Stimulated activated naive CD8-positive, alpha-beta T cell treated with anti-CD3 and anti-CD28 coated beads, Interleukin-15, Interleukin-2, amounts not matched to agents 100 ng/mL and 50 ng/mL, for 24 hours (primary cell): ENCODE results near the gene TCF3.
A peak's percentile ranks its signal among the peaks of the same experiment; 100 is the strongest.

Experiments used
- H3K27ac Mint-ChIP-seq: one replicate; pipeline ENCODE4 v1.8.0; 2021; ENCODE audit warnings: mild to moderate bottlenecking, mixed read lengths
- H3K27me3 Mint-ChIP-seq: one replicate; pipeline ENCODE4 v1.8.0; 2021; ENCODE audit warnings: mixed read lengths
- H3K36me3 Mint-ChIP-seq: one replicate; pipeline ENCODE4 v1.8.0; 2021; ENCODE audit warnings: low read depth, mixed read lengths
- H3K4me1 Mint-ChIP-seq: one replicate; pipeline ENCODE4 v1.8.0; 2021; ENCODE audit warnings: low read depth, mixed read lengths
- H3K4me3 Mint-ChIP-seq: one replicate; pipeline ENCODE4 v1.8.0; 2021; ENCODE audit warnings: mild to moderate bottlenecking, mixed read lengths
- H3K9me3 Mint-ChIP-seq: one replicate; pipeline ENCODE4 v1.8.0; 2021; ENCODE audit warnings: mixed read lengths

TCF3 gene

DNA sequence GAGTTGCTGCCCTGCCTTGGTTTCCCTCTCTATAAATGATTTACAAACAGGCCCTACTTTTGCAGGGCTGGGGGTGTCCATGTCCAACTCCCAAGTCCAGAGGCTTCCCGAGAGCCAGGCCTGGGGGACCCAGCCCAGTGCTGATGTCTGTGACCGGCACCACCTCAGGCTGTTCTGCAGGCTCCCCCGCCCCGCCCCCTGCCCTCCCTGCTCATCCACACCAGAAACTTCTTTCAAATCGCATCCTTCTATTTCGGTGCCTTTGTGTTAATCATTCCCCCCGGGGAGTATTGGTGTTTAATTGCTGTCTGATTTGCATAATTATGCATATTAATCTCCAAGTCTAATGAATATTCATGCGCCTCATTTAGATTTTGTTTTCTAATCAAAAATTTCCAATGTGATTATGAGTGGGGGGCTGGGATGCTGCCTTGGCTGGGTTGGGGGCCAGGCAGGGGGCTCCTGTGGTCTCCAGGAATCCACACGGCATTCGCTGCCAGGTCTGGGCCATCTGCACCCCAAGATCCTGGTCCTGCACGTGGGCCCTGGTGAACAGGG, 19.1 kb downstream of the TCF3 start:
- no peaks in the 10 kb centered on the region for H3K4me1 Mint-ChIP-seq
- no peaks in the 10 kb centered on the region for H3K27me3 Mint-ChIP-seq
- H3K9me3 Mint-ChIP-seq, result no peaks in the 10 kb centered on the region
- H3K36me3 Mint-ChIP-seq, result peaks cover 16% of the 10 kb centered on the region
- H3K4me3 Mint-ChIP-seq, result no peak overlapping the region
- no peak overlapping the region for H3K27ac Mint-ChIP-seq

DNA sequence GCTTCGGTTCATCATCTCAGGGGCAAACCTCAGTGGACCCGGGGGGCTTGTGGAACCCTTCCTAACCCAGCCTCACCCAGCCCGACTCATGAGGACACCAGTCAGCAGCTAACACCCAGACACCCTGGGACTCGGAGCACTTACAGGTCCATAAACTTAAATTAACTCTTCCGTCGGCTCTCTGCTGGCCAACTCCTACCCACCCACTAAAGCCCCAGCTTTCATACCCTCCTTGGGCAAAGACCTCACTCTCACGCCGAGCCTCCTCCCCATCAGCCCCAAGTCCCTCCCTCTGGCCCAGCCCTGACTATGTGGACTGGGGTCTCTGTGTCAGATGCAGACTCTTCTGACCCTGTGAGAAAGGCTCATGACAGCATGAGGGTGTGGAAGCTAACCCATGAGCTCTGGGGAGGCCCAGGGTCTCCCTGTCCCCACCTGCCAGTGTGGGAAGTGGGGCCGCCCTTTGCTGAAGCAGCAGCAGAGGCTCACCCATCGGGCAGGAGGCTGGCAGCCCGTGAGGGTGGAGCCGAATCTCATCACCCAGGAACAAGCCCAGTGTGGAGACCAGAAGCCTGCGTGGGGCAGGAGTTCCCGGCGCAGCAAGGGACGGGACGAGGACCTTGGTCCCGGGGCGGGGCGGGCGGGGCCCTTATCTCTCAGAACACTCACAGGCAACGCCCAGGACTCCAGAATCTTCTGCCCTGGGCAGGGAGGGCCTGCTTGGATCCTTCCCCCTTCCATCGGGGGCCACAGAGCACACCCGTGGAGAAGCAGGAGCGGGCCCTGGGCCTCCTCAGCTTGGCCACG, 19.8 kb downstream of the TCF3 start:
- Mint-ChIP-seq H3K4me3 (no peak overlapping the region), H3K27ac (no peak overlapping the region), H3K4me1 (no peaks in the 10 kb centered on the region), H3K36me3 (peaks cover 13% of the 10 kb centered on the region), H3K9me3 (no peaks in the 10 kb centered on the region), H3K27me3 (no peaks in the 10 kb centered on the region)

DNA sequence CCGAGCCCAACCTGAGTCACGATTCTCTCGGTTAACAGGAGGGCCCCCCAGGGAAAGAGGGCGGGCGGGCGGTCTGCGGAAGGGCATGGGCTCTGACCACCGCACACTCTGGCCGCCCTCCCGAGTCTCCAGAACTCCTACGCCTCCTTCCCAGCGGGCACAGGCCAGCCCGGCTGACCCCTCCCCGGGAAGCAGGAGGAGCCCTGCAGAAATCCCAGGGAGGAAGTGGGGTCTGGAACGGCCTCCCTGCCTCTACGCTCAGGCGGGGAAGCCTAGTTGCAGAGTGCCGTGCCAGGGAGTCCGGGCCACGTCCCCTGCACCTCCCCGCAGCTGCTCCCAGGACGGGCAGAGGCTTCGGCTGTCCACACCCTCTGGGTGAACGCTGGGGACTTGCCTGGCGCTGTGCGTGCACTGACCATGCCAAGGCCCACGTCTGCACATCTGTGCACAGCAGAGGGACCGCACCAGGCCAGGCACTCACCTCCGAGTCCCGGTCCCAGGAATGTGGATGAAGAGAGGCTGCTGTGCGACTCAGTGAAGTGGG, 20.8 kb downstream of the TCF3 start:
- H3K36me3 Mint-ChIP-seq, result peaks cover 13% of the 10 kb centered on the region
- no peaks in the 10 kb centered on the region for H3K9me3 Mint-ChIP-seq
- H3K4me3 Mint-ChIP-seq, result no peak overlapping the region
- no peaks in the 10 kb centered on the region for H3K27me3 Mint-ChIP-seq
- no peaks in the 10 kb centered on the region for H3K4me1 Mint-ChIP-seq
- no peak overlapping the region for H3K27ac Mint-ChIP-seq

DNA sequence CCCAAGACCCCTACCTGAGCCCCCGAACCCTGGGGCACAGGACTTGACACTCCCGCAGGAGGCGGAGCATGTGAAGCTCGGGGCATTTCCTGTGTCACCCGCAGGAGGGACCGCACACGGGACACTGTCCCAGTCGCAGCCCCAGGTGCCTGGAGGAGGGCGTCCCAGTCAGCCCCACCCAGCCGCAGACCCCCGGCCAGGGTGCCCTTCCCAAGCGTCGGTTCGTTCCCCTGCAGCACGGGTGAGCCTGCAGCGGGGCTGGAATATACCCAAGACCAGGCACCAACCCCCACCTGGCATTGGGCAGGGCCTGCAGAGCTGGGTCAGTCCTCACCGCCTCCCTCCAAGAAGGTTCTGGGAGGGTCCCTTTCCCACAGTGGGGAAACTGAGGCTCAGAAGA, 21.6 kb downstream of the TCF3 start:
- H3K4me3 Mint-ChIP-seq, result no peak overlapping the region
- H3K27me3 Mint-ChIP-seq, result no peaks in the 10 kb centered on the region
- no peaks in the 10 kb centered on the region for H3K9me3 Mint-ChIP-seq
- no peaks in the 10 kb centered on the region for H3K4me1 Mint-ChIP-seq
- peaks cover 8% of the 10 kb centered on the region for H3K36me3 Mint-ChIP-seq
- H3K27ac Mint-ChIP-seq, result no peak overlapping the region

DNA sequence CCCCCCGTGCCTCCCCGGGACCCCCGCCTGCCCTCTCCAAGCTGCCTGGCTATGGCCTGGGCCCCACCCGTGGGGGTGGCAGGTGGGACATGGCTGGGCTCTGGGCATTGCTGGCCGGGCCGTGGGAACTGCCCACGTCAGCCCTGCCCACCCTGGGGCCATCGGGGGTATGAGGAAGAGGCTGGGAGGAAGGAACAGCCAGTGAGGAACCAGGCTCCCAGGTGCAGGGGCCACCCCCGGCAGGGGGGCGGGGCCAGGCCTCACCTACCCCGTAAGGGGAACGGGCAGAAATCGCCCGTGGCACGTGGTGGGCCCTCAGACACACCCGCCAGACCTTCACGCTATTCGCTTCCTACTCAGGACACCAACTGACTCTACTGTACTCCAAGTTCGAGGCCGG, 22.4 kb downstream of the TCF3 start:
- H3K27ac Mint-ChIP-seq, result no peak overlapping the region
- no peaks in the 10 kb centered on the region for H3K4me1 Mint-ChIP-seq
- no peaks in the 10 kb centered on the region for H3K9me3 Mint-ChIP-seq
- H3K36me3 Mint-ChIP-seq, result no peaks in the 10 kb centered on the region
- no peaks in the 10 kb centered on the region for H3K27me3 Mint-ChIP-seq
- no peak overlapping the region for H3K4me3 Mint-ChIP-seq

DNA sequence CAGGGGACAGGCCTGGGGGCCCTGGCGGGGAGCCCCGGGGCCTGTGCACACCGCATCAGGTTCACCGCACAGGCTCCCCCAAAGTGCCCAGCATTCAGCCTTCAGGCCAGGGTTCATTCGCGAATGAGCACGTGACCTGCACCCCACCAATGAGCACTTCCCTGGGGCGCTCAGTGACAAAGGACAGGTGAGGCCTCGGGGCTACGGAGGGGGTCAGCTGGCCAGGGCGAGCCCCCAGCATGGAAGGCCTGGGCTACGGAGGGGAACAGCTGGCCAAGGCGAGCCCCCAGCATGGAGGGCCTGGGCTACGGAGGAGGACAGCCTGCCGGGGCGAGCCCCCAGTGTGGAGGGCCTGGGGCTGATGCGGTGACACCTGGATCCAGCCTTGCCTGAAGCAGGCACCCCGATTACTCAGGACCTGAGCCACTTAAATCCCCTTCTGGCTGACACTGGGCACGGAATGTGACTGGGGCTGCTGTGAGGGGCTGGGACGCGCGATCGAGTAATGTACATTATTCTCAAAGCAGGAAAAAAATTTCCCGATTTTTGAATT, 23.1 kb downstream of the TCF3 start:
- Mint-ChIP-seq H3K27ac (no peak overlapping the region), H3K4me1 (no peaks in the 10 kb centered on the region), H3K36me3 (peaks cover 2% of the 10 kb centered on the region), H3K4me3 (no peak overlapping the region), H3K9me3 (no peaks in the 10 kb centered on the region), H3K27me3 (no peaks in the 10 kb centered on the region)

DNA sequence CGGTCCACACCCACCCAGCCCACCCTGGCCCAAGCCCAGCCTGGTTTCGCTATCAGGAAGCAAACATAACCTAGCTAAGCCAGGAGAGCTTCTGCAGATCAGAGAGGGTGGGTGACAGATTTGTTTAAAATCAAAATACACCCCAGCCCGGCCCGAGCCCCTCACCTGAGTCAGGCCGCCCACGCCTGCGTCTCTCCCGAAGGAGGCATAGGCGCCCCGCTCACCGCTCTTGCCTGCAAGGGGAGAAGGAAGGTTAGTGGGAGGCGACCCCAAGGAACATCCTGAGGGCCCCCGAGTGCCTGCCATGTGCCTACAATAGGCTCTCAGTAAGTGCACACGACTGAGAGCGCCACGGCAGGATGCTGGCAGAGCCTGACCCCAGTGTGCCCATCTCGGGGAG, 25.2 kb downstream of the TCF3 start:
- no peaks in the 10 kb centered on the region for H3K27me3 Mint-ChIP-seq

DNA sequence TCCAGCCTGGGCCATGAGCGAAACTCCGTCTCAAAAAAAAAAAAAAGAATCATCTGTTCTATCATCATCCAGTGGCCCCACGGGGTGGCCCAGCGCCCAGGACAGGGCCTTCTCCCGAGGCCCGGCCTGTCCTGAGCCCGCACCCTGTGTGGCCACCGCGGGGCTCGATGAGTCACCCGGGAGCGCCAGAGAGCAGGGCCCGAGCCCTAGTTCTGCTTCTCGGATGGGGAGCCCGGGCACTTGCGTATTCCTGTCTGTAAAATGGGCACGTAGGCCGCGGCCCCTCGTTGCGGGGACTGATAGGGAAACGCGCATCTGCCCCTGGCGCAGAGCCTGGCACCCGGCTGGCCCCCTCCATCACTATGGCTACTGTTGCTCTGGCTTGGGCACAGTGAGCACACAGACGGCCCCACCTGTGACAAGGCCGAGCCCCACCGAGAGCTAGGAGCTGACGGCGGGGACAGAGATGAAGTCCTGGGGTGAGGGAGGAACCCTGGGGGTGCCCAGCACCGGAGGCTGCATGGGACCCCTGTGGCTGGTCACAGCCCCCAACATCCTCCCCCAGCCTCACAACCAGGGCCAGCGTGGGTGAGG, 25.9 kb downstream of the TCF3 start:
- no peak overlapping the region for H3K27ac Mint-ChIP-seq
- peaks cover 12% of the 10 kb centered on the region for H3K36me3 Mint-ChIP-seq
- no peaks in the 10 kb centered on the region for H3K4me1 Mint-ChIP-seq
- no peaks in the 10 kb centered on the region for H3K9me3 Mint-ChIP-seq
- H3K4me3 Mint-ChIP-seq, result no peak overlapping the region
- H3K27me3 Mint-ChIP-seq, result no peaks in the 10 kb centered on the region

More for the DNA sequence above, 25.2 kb downstream of the TCF3 start:
- Mint-ChIP-seq H3K9me3 (no peaks in the 10 kb centered on the region), H3K27ac (no peak overlapping the region), H3K36me3 (peaks cover 12% of the 10 kb centered on the region), H3K4me3 (no peak overlapping the region), H3K4me1 (no peaks in the 10 kb centered on the region)

DNA sequence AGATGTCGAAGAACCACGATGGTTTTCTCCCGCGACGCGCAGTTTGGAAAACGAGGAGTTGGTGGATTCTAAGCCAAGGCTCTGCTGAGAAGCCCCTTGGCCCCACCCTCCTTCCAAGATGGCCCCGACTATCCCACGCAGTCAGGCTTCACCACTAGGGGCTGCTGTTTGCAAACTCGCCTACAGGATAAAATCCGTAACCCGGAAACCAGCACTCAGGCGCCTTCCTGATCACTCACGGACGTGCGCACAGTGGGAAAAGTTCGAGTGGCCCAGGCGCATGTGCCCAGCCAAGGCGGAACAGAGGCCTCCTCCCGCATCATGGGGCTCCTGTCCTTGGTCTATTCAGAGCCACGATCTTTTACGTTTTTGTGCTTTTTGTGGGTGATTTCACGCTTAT, 28.0 kb downstream of the TCF3 start:
- H3K27ac Mint-ChIP-seq, result no peak overlapping the region
- peaks cover 12% of the 10 kb centered on the region for H3K36me3 Mint-ChIP-seq

DNA sequence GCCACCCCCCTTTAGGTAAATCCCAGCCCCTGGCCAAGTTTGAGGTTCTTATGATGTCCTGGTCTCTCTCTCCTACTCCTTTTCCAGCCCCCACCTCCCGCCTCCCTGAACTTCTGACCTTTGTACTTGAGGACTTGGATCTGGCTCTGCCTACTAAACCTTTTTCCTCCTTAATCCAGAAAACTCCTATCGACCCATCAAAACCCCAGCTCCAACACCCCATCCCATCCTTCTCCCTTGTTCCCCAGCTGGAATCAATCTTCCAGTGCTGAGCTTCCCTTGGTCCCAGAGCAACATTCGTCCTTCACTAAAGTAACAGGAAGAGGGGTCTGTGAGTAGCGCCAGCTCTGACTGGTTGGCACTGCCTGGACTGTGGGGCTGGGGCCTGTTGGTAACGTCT, 29.9 kb downstream of the TCF3 start:
- Mint-ChIP-seq H3K27ac (peak overlapping the region; percentile 52), H3K4me3 (no peak overlapping the region), H3K4me1 (peaks cover 11% of the 10 kb centered on the region), H3K36me3 (peaks cover 22% of the 10 kb centered on the region), H3K27me3 (no peaks in the 10 kb centered on the region), H3K9me3 (no peaks in the 10 kb centered on the region)

More for the DNA sequence above, 28.0 kb downstream of the TCF3 start:
- no peaks in the 10 kb centered on the region for H3K27me3 Mint-ChIP-seq
- H3K4me1 Mint-ChIP-seq, result no peaks in the 10 kb centered on the region
- H3K4me3 Mint-ChIP-seq, result no peak overlapping the region
- H3K9me3 Mint-ChIP-seq, result no peaks in the 10 kb centered on the region

DNA sequence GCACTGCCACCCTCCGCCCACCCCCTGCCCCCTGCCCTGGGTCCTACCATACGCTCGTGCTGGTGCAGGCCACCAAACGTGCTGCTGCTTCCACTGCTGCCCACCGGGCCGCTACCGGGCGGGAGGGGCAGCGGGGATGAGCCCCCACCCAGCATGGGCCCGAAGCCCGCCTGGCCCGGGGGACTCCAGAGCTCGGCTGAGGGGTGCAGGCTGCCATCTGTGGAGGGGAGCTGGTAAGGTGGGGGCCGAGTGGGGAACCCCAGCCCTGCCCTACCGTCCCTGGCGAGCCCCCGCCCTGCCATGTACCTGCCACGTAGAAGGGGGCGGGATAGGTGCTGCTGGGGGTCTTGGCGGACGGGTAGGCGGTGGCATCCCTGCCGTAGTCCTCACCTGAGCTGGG, 30.4 kb downstream of the TCF3 start:
- Mint-ChIP-seq H3K36me3 (peaks cover 24% of the 10 kb centered on the region), H3K4me3 (no peak overlapping the region), H3K27me3 (no peaks in the 10 kb centered on the region), H3K27ac (no peak overlapping the region), H3K4me1 (peaks cover 16% of the 10 kb centered on the region), H3K9me3 (no peaks in the 10 kb centered on the region)

DNA sequence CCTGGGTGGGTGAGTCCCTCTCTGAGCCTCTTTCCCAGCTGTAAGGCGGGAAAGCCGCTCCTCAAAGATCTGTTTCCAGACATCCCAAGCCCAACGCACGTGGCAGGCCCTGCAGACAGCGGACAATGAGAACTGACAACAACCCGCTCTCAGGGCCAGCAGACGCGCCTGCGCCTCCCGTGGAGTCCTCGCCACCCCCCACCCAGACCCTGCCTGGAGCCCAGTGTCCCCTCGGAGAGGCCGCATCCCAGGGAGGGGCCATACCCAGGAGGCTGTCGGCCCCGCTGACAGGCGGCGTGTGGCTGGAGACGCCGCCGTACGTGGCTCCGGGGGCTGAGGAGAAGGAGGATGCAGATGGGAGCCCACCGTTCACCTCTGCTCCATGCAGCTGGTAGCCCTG, 30.8 kb downstream of the TCF3 start:
- no peak overlapping the region for H3K27ac Mint-ChIP-seq
- peaks cover 29% of the 10 kb centered on the region for H3K36me3 Mint-ChIP-seq
- no peaks in the 10 kb centered on the region for H3K27me3 Mint-ChIP-seq
- H3K4me1 Mint-ChIP-seq, result peaks cover 21% of the 10 kb centered on the region
- no peak overlapping the region for H3K4me3 Mint-ChIP-seq
- no peaks in the 10 kb centered on the region for H3K9me3 Mint-ChIP-seq

DNA sequence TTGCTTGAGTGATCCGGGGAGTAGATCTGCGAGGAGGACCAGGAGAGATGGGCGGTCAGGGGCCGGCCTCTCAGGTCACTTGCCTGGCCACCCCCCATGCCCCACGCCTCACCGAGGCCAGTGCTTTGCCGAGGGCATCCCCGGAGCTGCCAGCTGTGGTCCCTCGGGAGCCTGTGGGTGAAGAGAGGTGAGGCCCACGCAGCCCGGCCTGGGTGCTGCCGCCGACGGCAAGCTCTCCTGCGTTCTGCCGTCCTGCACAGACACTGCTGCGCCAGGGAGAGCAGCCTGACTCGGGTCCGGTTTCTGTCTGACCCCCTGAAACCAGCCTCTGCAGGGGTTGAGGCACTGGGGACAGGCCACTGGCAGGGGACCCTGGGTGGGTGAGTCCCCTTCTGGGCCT, 31.4 kb downstream of the TCF3 start:
- peaks cover 24% of the 10 kb centered on the region for H3K4me1 Mint-ChIP-seq
- no peak overlapping the region for H3K27ac Mint-ChIP-seq
- no peaks in the 10 kb centered on the region for H3K27me3 Mint-ChIP-seq
- H3K4me3 Mint-ChIP-seq, result no peak overlapping the region
- H3K36me3 Mint-ChIP-seq, result peaks cover 33% of the 10 kb centered on the region
- no peaks in the 10 kb centered on the region for H3K9me3 Mint-ChIP-seq

DNA sequence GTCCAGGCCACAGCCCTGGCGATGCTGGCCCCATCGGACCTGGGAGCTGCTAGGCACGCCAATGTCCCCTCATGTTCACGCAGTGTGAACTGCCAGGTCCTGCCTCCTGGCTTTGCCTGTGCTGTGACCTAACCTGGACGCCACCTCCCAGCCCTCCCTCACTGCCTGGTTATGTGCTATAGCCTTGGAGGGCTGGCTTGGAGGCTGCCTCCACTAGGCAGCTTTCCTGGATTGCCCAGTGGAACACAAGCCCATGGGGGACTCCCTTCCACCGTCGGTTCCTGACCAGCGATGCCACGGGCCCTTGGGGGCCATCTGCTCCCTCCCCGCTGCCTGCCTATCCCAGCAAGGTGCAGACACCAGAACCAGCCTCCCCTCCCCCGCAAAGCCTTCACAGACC, 31.9 kb downstream of the TCF3 start:
- Mint-ChIP-seq H3K4me3 (no peak overlapping the region), H3K27ac (no peak overlapping the region), H3K27me3 (no peaks in the 10 kb centered on the region), H3K9me3 (no peaks in the 10 kb centered on the region), H3K4me1 (peaks cover 24% of the 10 kb centered on the region), H3K36me3 (peaks cover 38% of the 10 kb centered on the region)

DNA sequence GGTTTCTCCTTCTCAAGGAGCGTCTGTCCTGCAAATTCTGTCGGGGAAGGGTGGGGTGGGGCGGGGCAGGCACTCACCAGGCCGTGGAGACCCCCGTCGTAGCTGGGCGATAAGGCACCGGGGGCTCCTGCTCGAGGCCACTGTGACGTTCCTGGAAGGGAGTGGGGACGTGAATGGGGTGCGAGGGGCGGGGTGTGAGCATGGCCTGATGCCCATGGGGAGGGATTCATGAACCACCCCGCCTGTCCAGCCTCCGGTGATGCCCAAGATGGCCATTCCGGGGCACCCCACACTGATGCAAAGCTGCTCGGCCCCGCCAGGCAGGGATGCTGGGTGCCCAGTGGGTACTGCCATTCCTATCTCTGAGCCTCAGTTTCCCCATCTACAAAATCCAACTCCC, 32.7 kb downstream of the TCF3 start:
- H3K27ac Mint-ChIP-seq, result no peak overlapping the region
- H3K9me3 Mint-ChIP-seq, result no peaks in the 10 kb centered on the region
- H3K4me3 Mint-ChIP-seq, result no peak overlapping the region
- no peaks in the 10 kb centered on the region for H3K27me3 Mint-ChIP-seq
- peaks cover 41% of the 10 kb centered on the region for H3K36me3 Mint-ChIP-seq
- peaks cover 24% of the 10 kb centered on the region for H3K4me1 Mint-ChIP-seq
